ENCODE data around the gene IQGAP1.

The IQGAP1 gene

DNA sequence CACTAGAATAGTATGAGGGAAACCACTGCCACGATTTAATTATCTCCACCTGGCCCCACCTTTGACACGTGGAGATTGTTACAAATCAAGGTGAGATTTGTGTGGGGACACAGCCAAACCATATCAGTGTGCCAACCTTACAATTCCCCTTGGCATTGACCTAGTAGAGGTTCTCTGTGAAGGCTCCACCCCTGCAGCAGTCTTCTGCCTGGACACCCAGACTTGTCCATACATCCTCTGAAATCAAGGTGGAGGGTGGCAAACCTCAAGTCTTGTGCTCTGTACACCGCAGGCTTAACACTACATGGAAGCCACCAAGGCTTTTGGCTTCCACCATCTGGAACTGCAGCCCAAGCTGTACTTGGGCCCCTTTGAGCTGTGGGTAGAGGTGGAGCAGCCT is 8.8 kb upstream of the IQGAP1 start:
- H3K4me1 ChIP-seq (ENCODE audit: insufficient read depth, low read length, severe bottlenecking): peaks cover 4% of the 10 kb centered on the region
- no peaks in the 10 kb centered on the region for H4K20me1 ChIP-seq (ENCODE audit: insufficient read depth, low read length)
- H3K9me3 ChIP-seq (ENCODE audit: low read length): peaks cover 19% of the 10 kb centered on the region
- no peak overlapping the region for H3K4me2 ChIP-seq (ENCODE audit: low read length)
- H3K9me2 ChIP-seq (ENCODE audit: low read depth, low read length): no peaks in the 10 kb centered on the region
- no peak for TF ChIP-seq EZH2 (IDR thresholded peaks at IDR 0.05; ENCODE audit: borderline replicate concordance, low read length)
- TF ChIP-seq, protein P1, sequence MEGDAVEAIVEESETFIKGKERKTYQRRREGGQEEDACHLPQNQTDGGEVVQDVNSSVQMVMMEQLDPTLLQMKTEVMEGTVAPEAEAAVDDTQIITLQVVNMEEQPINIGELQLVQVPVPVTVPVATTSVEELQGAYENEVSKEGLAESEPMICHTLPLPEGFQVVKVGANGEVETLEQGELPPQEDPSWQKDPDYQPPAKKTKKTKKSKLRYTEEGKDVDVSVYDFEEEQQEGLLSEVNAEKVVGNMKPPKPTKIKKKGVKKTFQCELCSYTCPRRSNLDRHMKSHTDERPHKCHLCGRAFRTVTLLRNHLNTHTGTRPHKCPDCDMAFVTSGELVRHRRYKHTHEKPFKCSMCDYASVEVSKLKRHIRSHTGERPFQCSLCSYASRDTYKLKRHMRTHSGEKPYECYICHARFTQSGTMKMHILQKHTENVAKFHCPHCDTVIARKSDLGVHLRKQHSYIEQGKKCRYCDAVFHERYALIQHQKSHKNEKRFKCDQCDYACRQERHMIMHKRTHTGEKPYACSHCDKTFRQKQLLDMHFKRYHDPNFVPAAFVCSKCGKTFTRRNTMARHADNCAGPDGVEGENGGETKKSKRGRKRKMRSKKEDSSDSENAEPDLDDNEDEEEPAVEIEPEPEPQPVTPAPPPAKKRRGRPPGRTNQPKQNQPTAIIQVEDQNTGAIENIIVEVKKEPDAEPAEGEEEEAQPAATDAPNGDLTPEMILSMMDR (IDR thresholded peaks at IDR 0.05; ENCODE audit: low read length): no peak
- no peak overlapping the region for H3K4me3 ChIP-seq (ENCODE audit: low read depth, low read length, poor library complexity, severe bottlenecking)
- no peaks in the 10 kb centered on the region for H3K27me3 ChIP-seq (ENCODE audit: insufficient read depth, low read length)
- H3F3A ChIP-seq (ENCODE audit: insufficient read depth, low read length): no peaks in the 10 kb centered on the region
- no peak overlapping the region for H3K9ac ChIP-seq (ENCODE audit: low read length)
- no peaks in the 10 kb centered on the region for H3K36me3 ChIP-seq (ENCODE audit: insufficient read depth, low read length)
- H2AFZ ChIP-seq (ENCODE audit: low read length): no peak overlapping the region
- H3K27ac ChIP-seq (ENCODE audit: low read depth, low read length, poor library complexity, severe bottlenecking): no peak overlapping the region
- H3K79me2 ChIP-seq (ENCODE audit: insufficient read depth, low read length): no peaks in the 10 kb centered on the region

DNA sequence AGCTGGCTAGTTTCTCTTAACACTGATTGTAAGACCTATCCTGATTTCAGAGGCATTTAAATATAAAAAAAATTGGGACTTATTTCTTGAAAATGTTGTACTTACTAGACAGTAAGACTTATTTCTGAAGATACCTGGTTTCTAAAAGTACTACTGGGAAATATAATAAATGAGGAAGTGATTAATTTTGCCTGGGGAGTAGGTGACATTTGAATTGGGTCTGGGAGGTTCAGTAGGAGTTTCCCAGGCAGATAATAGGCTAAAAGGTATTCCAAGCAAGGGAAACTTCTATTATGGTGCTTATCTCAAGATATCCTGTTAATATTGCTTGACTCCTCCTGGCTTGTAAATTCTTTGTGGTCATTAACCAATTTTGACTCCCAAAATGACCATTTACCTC is 6.5 kb upstream of the IQGAP1 start:
- Histone ChIP-seq H3K36me3 (ENCODE audit: insufficient read depth, low read length) (no peaks in the 10 kb centered on the region), H3K79me2 (ENCODE audit: insufficient read depth, low read length) (no peaks in the 10 kb centered on the region), H3K9me3 (ENCODE audit: low read length) (peaks cover 19% of the 10 kb centered on the region), H3F3A (ENCODE audit: insufficient read depth, low read length) (no peaks in the 10 kb centered on the region), H3K9ac (ENCODE audit: low read length) (no peak overlapping the region), H2AFZ (ENCODE audit: low read length) (no peak overlapping the region), H3K4me1 (ENCODE audit: insufficient read depth, low read length, severe bottlenecking) (peaks cover 4% of the 10 kb centered on the region), H4K20me1 (ENCODE audit: insufficient read depth, low read length) (no peaks in the 10 kb centered on the region), H3K4me2 (ENCODE audit: low read length) (no peak overlapping the region), H3K27me3 (ENCODE audit: insufficient read depth, low read length) (no peaks in the 10 kb centered on the region), H3K27ac (ENCODE audit: low read depth, low read length, poor library complexity, severe bottlenecking) (no peak overlapping the region), H3K4me3 (ENCODE audit: low read depth, low read length, poor library complexity, severe bottlenecking) (no peak overlapping the region), H3K9me2 (ENCODE audit: low read depth, low read length) (no peaks in the 10 kb centered on the region)
- no peak for TF ChIP-seq EZH2 (IDR thresholded peaks at IDR 0.05; ENCODE audit: borderline replicate concordance, low read length)
- TF ChIP-seq, protein P1 (IDR thresholded peaks at IDR 0.05; ENCODE audit: low read length): no peak

DNA sequence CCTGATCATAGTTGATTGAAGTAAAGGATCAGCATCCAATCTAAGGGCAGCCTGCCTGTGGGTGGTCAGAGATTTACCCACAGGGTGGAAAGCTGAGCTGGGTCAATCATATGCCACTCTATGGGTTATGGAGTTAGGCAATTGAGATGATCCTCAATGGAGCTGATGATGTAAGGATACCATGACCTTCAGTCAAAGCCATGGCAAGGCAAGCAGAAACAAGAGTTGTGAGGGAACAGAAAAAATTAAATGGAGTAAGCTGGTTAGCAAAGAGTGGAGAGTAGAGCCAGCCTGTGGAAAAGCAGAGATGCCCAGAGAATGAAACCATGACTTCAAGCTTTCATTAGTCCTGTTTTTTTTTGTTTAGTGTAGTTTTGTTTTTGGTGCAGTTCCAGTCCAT is 5.7 kb upstream of the IQGAP1 start:
- H3K9me3 ChIP-seq (ENCODE audit: low read length): peaks cover 16% of the 10 kb centered on the region
- H3F3A ChIP-seq (ENCODE audit: insufficient read depth, low read length): no peaks in the 10 kb centered on the region
- no peaks in the 10 kb centered on the region for H3K36me3 ChIP-seq (ENCODE audit: insufficient read depth, low read length)
- no peaks in the 10 kb centered on the region for H3K27me3 ChIP-seq (ENCODE audit: insufficient read depth, low read length)
- no peak overlapping the region for H3K9ac ChIP-seq (ENCODE audit: low read length)
- peaks cover 2% of the 10 kb centered on the region for H3K4me1 ChIP-seq (ENCODE audit: insufficient read depth, low read length, severe bottlenecking)
- no peak overlapping the region for H3K4me3 ChIP-seq (ENCODE audit: low read depth, low read length, poor library complexity, severe bottlenecking)
- H2AFZ ChIP-seq (ENCODE audit: low read length): no peak overlapping the region
- no peaks in the 10 kb centered on the region for H3K79me2 ChIP-seq (ENCODE audit: insufficient read depth, low read length)
- no peaks in the 10 kb centered on the region for H4K20me1 ChIP-seq (ENCODE audit: insufficient read depth, low read length)
- H3K27ac ChIP-seq (ENCODE audit: low read depth, low read length, poor library complexity, severe bottlenecking): no peak overlapping the region
- no peak overlapping the region for H3K4me2 ChIP-seq (ENCODE audit: low read length)
- H3K9me2 ChIP-seq (ENCODE audit: low read depth, low read length): no peaks in the 10 kb centered on the region
- TF ChIP-seq, protein P1 (IDR thresholded peaks at IDR 0.05; ENCODE audit: low read length): no peak
- TF ChIP-seq EZH2 (IDR thresholded peaks at IDR 0.05; ENCODE audit: borderline replicate concordance, low read length): no peak

Measured in OCI-LY1 (cell line).